Peyer's patch (tissue), 4 donors: ENCODE data around the gene NAP1L4. TPM values are rescaled to one million over a fixed set of nuclear protein-coding genes. Genes with fewer than 3 reads are reported as not detected.

Experiments
- DNase-seq, 3 donors: peaks; one replicate each; pipeline ENCODE4 v3.0.0-alpha.2; 2017 to 2019
- H3K27ac ChIP-seq, 4 donors: fragments of 200-600 bp; sonication (generic); one replicate each; pipeline ENCODE4 v1.5.1; 2016 to 2019
- H3K27me3 ChIP-seq, 2 donors: fragments of 200-600 bp; sonication (generic); one replicate each; pipeline ENCODE4 v1.5.1; 2019
- H3K36me3 ChIP-seq, 3 donors: fragments of 200-600 bp; sonication (generic); one replicate each; pipeline ENCODE4 v1.5.1; 2016 to 2019
- H3K4me1 ChIP-seq, 4 donors: fragments of 200-600 bp; sonication (generic); one replicate each; pipeline ENCODE4 v1.5.1; 2016 to 2019
- H3K4me3 ChIP-seq, 4 donors: fragments of 200-600 bp; sonication (generic); 1 replicate in 3 of 4; 2 replicates in 1 of 4; pipeline ENCODE4 v1.5.1; 2016 to 2019; ENCODE audit warnings: mild to moderate bottlenecking in 1 of 4
- H3K9me3 ChIP-seq, 4 donors: fragments of 200-600 bp; sonication (generic); one replicate each; pipeline ENCODE4 v1.5.1; 2016 to 2019; ENCODE audit warnings: mild to moderate bottlenecking in 1 of 4
- CTCF ChIP-seq, 6 experiments: fragments of 450-650 bp in 4 of 6; fragments of 200-600 bp in 2 of 6; sonication (generic) in 1 of 6; IDR thresholded peaks; one replicate each; pipeline ENCODE4 v1.5.1; 2017 to 2019; ENCODE audit warnings: antibody characterized with exemption in 6 of 6, mild to moderate bottlenecking in 3 of 6, moderate library complexity in 1 of 6
- POLR2A ChIP-seq, 2 donors: fragments of 450-650 bp; IDR thresholded peaks; one replicate each; pipeline ENCODE4 v1.5.1; 2017; ENCODE audit warnings: antibody characterized with exemption in 2 of 2, mild to moderate bottlenecking in 2 of 2, moderate library complexity in 2 of 2
- total RNA-seq, 4 donors: library from RNA; depleted of rRNA; stranded (reverse); fragments of >200 nt; gene quantifications; one replicate each; pipeline ENCODE4 v1.1.0, GENCODE V29; 2016

Gene NAP1L4
- total RNA-seq, 4 donors from 2014 or later: 87.6 to 177 (median 119) TPM

- Histone ChIP-seq H3K4me3 (peak overlapping the region; percentile 52 to 73 (median 61)), H3K9me3 (no peaks in the 10 kb centered on the region), H3K4me1 (peaks cover 8 to 56% (median 19%) of the 10 kb centered on the region in 4 donors), H3K27me3 (no peaks in the 10 kb centered on the region), H3K36me3 (no peaks in the 10 kb centered on the region), H3K27ac (peak overlapping the region in 3 of 4 donors; percentile 87 to 95 (median 94))
- peak in 1 of 3 donors; percentile 59 for DNase-seq
- TF ChIP-seq CTCF (IDR thresholded peaks at IDR 0.05) (no peak), POLR2A (IDR thresholded peaks at IDR 0.05) (no peak)
Measured at GRCh38 chr11:2927851-2928604, 64.1 kb downstream of the NAP1L4 start.

GRCh38 chr11:2927121-2927800 is 64.9 kb downstream of the NAP1L4 start:
- no peaks in the 10 kb centered on the region for H3K36me3 ChIP-seq
- peak overlapping the region in 1 of 4 donors; percentile 73 for H3K4me3 ChIP-seq
- DNase-seq: peak in 1 of 3 donors; percentile 49
- no peak for TF ChIP-seq CTCF (IDR thresholded peaks at IDR 0.05)
- no peak for TF ChIP-seq POLR2A (IDR thresholded peaks at IDR 0.05)
- H3K9me3 ChIP-seq: no peaks in the 10 kb centered on the region
- peaks cover 8 to 55% (median 19%) of the 10 kb centered on the region in 4 donors for H3K4me1 ChIP-seq
- H3K27me3 ChIP-seq: no peaks in the 10 kb centered on the region
- no peak overlapping the region for H3K27ac ChIP-seq

DNA sequence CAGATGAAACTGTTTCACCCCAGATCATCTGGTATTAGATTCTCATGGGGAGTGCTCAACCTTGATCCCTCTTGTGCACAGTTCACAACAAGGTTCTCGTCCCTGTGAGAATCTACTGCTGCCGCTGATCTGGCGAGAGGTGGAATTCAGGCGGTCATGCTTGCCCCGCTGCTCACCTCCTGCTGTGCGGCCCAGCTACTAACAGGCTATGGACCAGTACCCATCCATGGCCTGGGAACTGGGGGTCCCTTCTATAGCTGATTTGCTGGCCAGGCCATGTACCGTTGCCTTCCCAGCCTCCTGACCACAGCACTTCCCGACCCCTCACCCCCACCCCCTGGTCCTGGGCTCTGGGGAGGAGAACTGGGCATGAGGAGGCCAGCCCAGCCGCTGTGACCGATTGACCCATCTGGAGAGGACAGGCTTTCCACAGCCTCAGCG is 65.5 kb downstream of the NAP1L4 start:
- Histone ChIP-seq H3K36me3 (no peaks in the 10 kb centered on the region), H3K4me3 (no peak overlapping the region), H3K27me3 (no peaks in the 10 kb centered on the region), H3K9me3 (no peaks in the 10 kb centered on the region), H3K4me1 (peaks cover 8 to 55% (median 19%) of the 10 kb centered on the region in 4 donors), H3K27ac (no peak overlapping the region)
- DNase-seq: peak in 1 of 3 donors; percentile 45
- no peak for TF ChIP-seq POLR2A (IDR thresholded peaks at IDR 0.05)

GRCh38 chr11:2924821-2925675 is 67.1 kb downstream of the NAP1L4 start:
- peaks cover 6 to 51% (median 15%) of the 10 kb centered on the region in 4 donors for H3K4me1 ChIP-seq
- H3K36me3 ChIP-seq: no peaks in the 10 kb centered on the region
- no peak overlapping the region for H3K4me3 ChIP-seq
- peak in 2 of 3 donors; percentile 80 to 83 for DNase-seq
- H3K9me3 ChIP-seq: no peaks in the 10 kb centered on the region
- H3K27ac ChIP-seq: peak overlapping the region in 3 of 4 donors; percentile 48 to 90 (median 72)
- TF ChIP-seq POLR2A (IDR thresholded peaks at IDR 0.05) (no peak), CTCF (IDR thresholded peaks at IDR 0.05) (no peak)
- H3K27me3 ChIP-seq: no peaks in the 10 kb centered on the region

- Histone ChIP-seq H3K9me3 (no peaks in the 10 kb centered on the region), H3K27me3 (no peaks in the 10 kb centered on the region), H3K36me3 (no peaks in the 10 kb centered on the region), H3K4me3 (no peak overlapping the region), H3K4me1 (peaks cover 0 to 45% (median 12%) of the 10 kb centered on the region in 4 donors), H3K27ac (peak overlapping the region in 3 of 4 donors; percentile 48 to 90 (median 72))
- peak in 2 of 3 donors; percentile 85 to 87 for DNase-seq
- no peak for TF ChIP-seq POLR2A (IDR thresholded peaks at IDR 0.05)
- no peak for TF ChIP-seq CTCF (IDR thresholded peaks at IDR 0.05)
Measured at GRCh38 chr11:2924381-2924780, 67.7 kb downstream of the NAP1L4 start.
